Chondrocyte (in vitro differentiated cells): ENCODE results near the gene MAP2K5. TPM values are rescaled to one million over a fixed set of nuclear protein-coding genes. Genes with fewer than 3 reads are reported as not detected.

Experiments used
- DNase-seq: peaks from one replicate; pipeline ENCODE4 v3.0.0; 2021; ENCODE audit warnings: mixed read lengths, low spot score
- H3K27ac Mint-ChIP-seq: one replicate; pipeline ENCODE4 v1.8.0; 2021; ENCODE audit warnings: mild to moderate bottlenecking, moderate library complexity, mixed read lengths; ENCODE audit not compliant: unreplicated experiment
- H3K27me3 Mint-ChIP-seq: 2 replicates; pipeline ENCODE4 v1.8.0; 2021; ENCODE audit warnings: low read depth, mixed read lengths
- H3K36me3 Mint-ChIP-seq: 2 replicates; pipeline ENCODE4 v1.8.0; 2021; ENCODE audit warnings: low read depth, mixed read lengths
- H3K4me1 Mint-ChIP-seq: 2 replicates; pipeline ENCODE4 v1.8.0; 2021; ENCODE audit warnings: low read depth, mild to moderate bottlenecking, mixed read lengths
- H3K4me3 Mint-ChIP-seq: one replicate; pipeline ENCODE4 v1.8.0; 2021; ENCODE audit warnings: mild to moderate bottlenecking, moderate library complexity, mixed read lengths; ENCODE audit not compliant: unreplicated experiment
- H3K9me3 Mint-ChIP-seq: 2 replicates; pipeline ENCODE4 v1.8.0; 2021; ENCODE audit warnings: low read depth, mixed read lengths
- CTCF ChIP-seq: fragments of 200-600 bp; sonication (generic); IDR thresholded peaks from 2 replicates; pipeline ENCODE4 v1.5.0; 2021; ENCODE audit warnings: antibody characterized with exemption, mild to moderate bottlenecking, moderate library complexity
- total RNA-seq: library from RNA; stranded (reverse); gene quantifications from 3 replicates; pipeline ENCODE4 v1.2.1, GENCODE V29; 2021

The MAP2K5 gene
- total RNA-seq, 1 donor from 2014 or later: 14.0 TPM

- Mint-ChIP-seq H3K27ac (no peak overlapping the region), H3K4me1 (no peaks in the 10 kb centered on the region), H3K9me3 (no peaks in the 10 kb centered on the region), H3K4me3 (no peak overlapping the region), H3K36me3 (no peaks in the 10 kb centered on the region), H3K27me3 (no peaks in the 10 kb centered on the region)
- DNase-seq: peak; percentile 70
- no peak for TF ChIP-seq CTCF
These were observed 259.7 kb downstream of the MAP2K5 start for GRCh38 chr15:67801926-67802914.

GRCh38 chr15:67803299-67803698, 260.8 kb downstream of the MAP2K5 start:
- H3K4me3 Mint-ChIP-seq: no peak overlapping the region
- no peaks in the 10 kb centered on the region for H3K27me3 Mint-ChIP-seq
- DNase-seq: no peak
- no peaks in the 10 kb centered on the region for H3K4me1 Mint-ChIP-seq
- no peak overlapping the region for H3K27ac Mint-ChIP-seq
- H3K36me3 Mint-ChIP-seq: peaks cover 6% of the 10 kb centered on the region
- no peak for TF ChIP-seq CTCF
- no peaks in the 10 kb centered on the region for H3K9me3 Mint-ChIP-seq

GRCh38 chr15:67803996-67804843, 261.7 kb downstream of the MAP2K5 start:
- peak; percentile 68 for DNase-seq
- Mint-ChIP-seq H3K27ac (no peak overlapping the region), H3K4me3 (no peak overlapping the region), H3K36me3 (peaks cover 9% of the 10 kb centered on the region), H3K9me3 (no peaks in the 10 kb centered on the region), H3K27me3 (no peaks in the 10 kb centered on the region), H3K4me1 (no peaks in the 10 kb centered on the region)
- TF ChIP-seq CTCF: no peak

- Mint-ChIP-seq H3K27me3 (no peaks in the 10 kb centered on the region), H3K27ac (no peak overlapping the region), H3K4me3 (no peak overlapping the region), H3K4me1 (no peaks in the 10 kb centered on the region), H3K36me3 (peaks cover 9% of the 10 kb centered on the region), H3K9me3 (no peaks in the 10 kb centered on the region)
- TF ChIP-seq CTCF: no peak
- peak; percentile 75 for DNase-seq
These were observed 262.6 kb downstream of the MAP2K5 start for GRCh38 chr15:67805008-67805665.
